GM23338 (cell line): ENCODE measurements around the gene RAVER1. TPM values are rescaled to one million over a fixed set of nuclear protein-coding genes. Genes with fewer than 3 reads are reported as not detected.

Experiments used
- ATAC-seq: fragments of 200-7000 bp; cut with Tn5 transposase; 3 replicates; pipeline ENCODE4 v1.9.1; 2020
- DNase-seq: peaks from one replicate; pipeline ENCODE4 v3.0.0-alpha.2; 2015; ENCODE audit warnings: low spot score
- H2AFZ ChIP-seq: fragments of 200-600 bp; sonication (generic); 2 replicates; pipeline ENCODE4 v1.8.0; 2016; ENCODE audit warnings: antibody characterized with exemption, mild to moderate bottlenecking, moderate library complexity
- H3F3A ChIP-seq: fragments of 200-600 bp; sonication (generic); replicated peaks from 2 replicates; pipeline ENCODE4 v1.8.0; 2017; ENCODE audit warnings: antibody characterized with exemption, mixed run types, low read depth
- H3K27ac ChIP-seq: fragments of 200-600 bp; sonication (generic); 2 replicates; pipeline ENCODE4 v1.6.1; 2016; ENCODE audit warnings: low read depth
- H3K27me3 ChIP-seq: fragments of 200-600 bp; sonication (generic); 2 replicates; pipeline ENCODE4 v1.8.0; 2016; ENCODE audit warnings: mild to moderate bottlenecking, mixed run types, moderate library complexity; ENCODE audit not compliant: insufficient read depth
- H3K36me3 ChIP-seq: fragments of 200-600 bp; sonication (generic); 2 replicates; pipeline ENCODE4 v1.8.0; 2016; ENCODE audit warnings: mild to moderate bottlenecking; ENCODE audit not compliant: insufficient read depth
- H3K4me1 ChIP-seq: fragments of 200-600 bp; sonication (generic); 2 replicates; pipeline ENCODE4 v1.8.0; 2016; ENCODE audit warnings: mild to moderate bottlenecking, moderate library complexity; ENCODE audit not compliant: insufficient read depth
- H3K4me2 ChIP-seq: fragments of 200-600 bp; sonication (generic); 2 replicates; pipeline ENCODE4 v1.7.1; 2017; ENCODE audit warnings: mixed run types
- H3K4me3 ChIP-seq: fragments of 200-600 bp; sonication (generic); 2 replicates; pipeline ENCODE4 v1.6.1; 2016; ENCODE audit warnings: mixed run types
- H3K79me2 ChIP-seq: fragments of 200-600 bp; sonication (generic); replicated peaks from 2 replicates; pipeline ENCODE4 v1.8.0; 2017; ENCODE audit warnings: mild to moderate bottlenecking; ENCODE audit not compliant: insufficient read depth
- H3K9me2 ChIP-seq: fragments of 200-600 bp; sonication (generic); 2 replicates; pipeline ENCODE4 v1.8.0; 2017; ENCODE audit not compliant: insufficient read depth
- H4K20me1 ChIP-seq: fragments of 200-600 bp; sonication (generic); replicated peaks from 2 replicates; pipeline ENCODE4 v1.8.0; 2017; ENCODE audit warnings: mild to moderate bottlenecking; ENCODE audit not compliant: insufficient read depth
- H3K27ac Mint-ChIP-seq: 2 replicates; pipeline ENCODE4 v1.8.0; 2020; ENCODE audit warnings: inconsistent platforms, mild to moderate bottlenecking, moderate library complexity, mixed read lengths
- H3K27me3 Mint-ChIP-seq: 3 replicates; pipeline ENCODE4 v1.8.0; 2022; ENCODE audit warnings: low read depth, mild to moderate bottlenecking, moderate library complexity, mixed read lengths, inconsistent platforms; ENCODE audit not compliant: insufficient read depth, poor library complexity
- H3K36me3 Mint-ChIP-seq: 3 replicates; pipeline ENCODE4 v1.8.0; 2021; ENCODE audit warnings: low read depth, mild to moderate bottlenecking, inconsistent platforms, moderate library complexity, mixed read lengths
- H3K4me1 Mint-ChIP-seq: 3 replicates; pipeline ENCODE4 v1.8.0; 2020; ENCODE audit warnings: mild to moderate bottlenecking, inconsistent platforms, mixed read lengths
- H3K4me3 Mint-ChIP-seq: 3 replicates; pipeline ENCODE4 v1.8.0; 2021; ENCODE audit warnings: moderate library complexity, mild to moderate bottlenecking, inconsistent platforms, mixed read lengths
- H3K9me3 Mint-ChIP-seq: 3 replicates; pipeline ENCODE4 v1.8.0; 2020; ENCODE audit warnings: moderate library complexity, mild to moderate bottlenecking, inconsistent platforms, mixed read lengths
- EZH2 ChIP-seq: fragments of 200-600 bp; sonication (generic); IDR thresholded peaks from one replicate; pipeline ENCODE4 v1.8.0; 2017; ENCODE audit warnings: antibody characterized with exemption, mild to moderate bottlenecking, low read depth; ENCODE audit not compliant: unreplicated experiment
- EZH2phosphoT487 ChIP-seq: fragments of 200-600 bp; sonication (generic); IDR thresholded peaks from one replicate; pipeline ENCODE4 v1.8.1; 2018; ENCODE audit warnings: antibody characterized with exemption; ENCODE audit not compliant: unreplicated experiment
- JUNB ChIP-seq: IDR thresholded peaks from one replicate; pipeline ENCODE4 v1.6.1; 2016; ENCODE audit warnings: antibody characterized with exemption; ENCODE audit not compliant: unreplicated experiment
- REST ChIP-seq: IDR thresholded peaks from one replicate; pipeline ENCODE4 v1.6.1; 2018; ENCODE audit warnings: antibody characterized with exemption; ENCODE audit not compliant: unreplicated experiment
- ZNF331 ChIP-seq: fragments of 250-450 bp; sonication (Bioruptor Pico); IDR thresholded peaks from 2 replicates; pipeline ENCODE4 v1.5.0; 2020; ENCODE audit warnings: low read depth, mild to moderate bottlenecking, moderate library complexity
- polyA plus RNA-seq: library from polyadenylated mRNA; unstranded; fragments of >200 nt; fragmentation: Nextera tagmentation; extraction: Ambion mirVana; gene quantifications from 2 replicates; pipeline ENCODE4 v1.2.1, GENCODE V29; 2016
- total RNA-seq: library from RNA; depleted of rRNA; stranded (reverse); fragments of >200 nt; shearing (Covaris generic); gene quantifications from 2 replicates; pipeline ENCODE4 v1.2.3, GENCODE V29; 2014
- TF ChIP-seq, protein P1 (sequence below): fragments of 250-450 bp; sonication (Bioruptor Pico); IDR thresholded peaks from 2 replicates; pipeline ENCODE4 v1.5.0; 2020; ENCODE audit warnings: mild to moderate bottlenecking, moderate library complexity

Gene RAVER1
- total and polyA plus RNA-seq, 2 experiments from 2014 or later: 25.5 to 88.3 TPM

- peaks cover 6% of the 10 kb centered on the region; the same call in 1 of the 2 replicates for H4K20me1 ChIP-seq
- peaks cover 4% of the 10 kb centered on the region; the same call in 2 of the 3 replicates for H3K4me1 Mint-ChIP-seq
- TF ChIP-seq, protein P1, sequence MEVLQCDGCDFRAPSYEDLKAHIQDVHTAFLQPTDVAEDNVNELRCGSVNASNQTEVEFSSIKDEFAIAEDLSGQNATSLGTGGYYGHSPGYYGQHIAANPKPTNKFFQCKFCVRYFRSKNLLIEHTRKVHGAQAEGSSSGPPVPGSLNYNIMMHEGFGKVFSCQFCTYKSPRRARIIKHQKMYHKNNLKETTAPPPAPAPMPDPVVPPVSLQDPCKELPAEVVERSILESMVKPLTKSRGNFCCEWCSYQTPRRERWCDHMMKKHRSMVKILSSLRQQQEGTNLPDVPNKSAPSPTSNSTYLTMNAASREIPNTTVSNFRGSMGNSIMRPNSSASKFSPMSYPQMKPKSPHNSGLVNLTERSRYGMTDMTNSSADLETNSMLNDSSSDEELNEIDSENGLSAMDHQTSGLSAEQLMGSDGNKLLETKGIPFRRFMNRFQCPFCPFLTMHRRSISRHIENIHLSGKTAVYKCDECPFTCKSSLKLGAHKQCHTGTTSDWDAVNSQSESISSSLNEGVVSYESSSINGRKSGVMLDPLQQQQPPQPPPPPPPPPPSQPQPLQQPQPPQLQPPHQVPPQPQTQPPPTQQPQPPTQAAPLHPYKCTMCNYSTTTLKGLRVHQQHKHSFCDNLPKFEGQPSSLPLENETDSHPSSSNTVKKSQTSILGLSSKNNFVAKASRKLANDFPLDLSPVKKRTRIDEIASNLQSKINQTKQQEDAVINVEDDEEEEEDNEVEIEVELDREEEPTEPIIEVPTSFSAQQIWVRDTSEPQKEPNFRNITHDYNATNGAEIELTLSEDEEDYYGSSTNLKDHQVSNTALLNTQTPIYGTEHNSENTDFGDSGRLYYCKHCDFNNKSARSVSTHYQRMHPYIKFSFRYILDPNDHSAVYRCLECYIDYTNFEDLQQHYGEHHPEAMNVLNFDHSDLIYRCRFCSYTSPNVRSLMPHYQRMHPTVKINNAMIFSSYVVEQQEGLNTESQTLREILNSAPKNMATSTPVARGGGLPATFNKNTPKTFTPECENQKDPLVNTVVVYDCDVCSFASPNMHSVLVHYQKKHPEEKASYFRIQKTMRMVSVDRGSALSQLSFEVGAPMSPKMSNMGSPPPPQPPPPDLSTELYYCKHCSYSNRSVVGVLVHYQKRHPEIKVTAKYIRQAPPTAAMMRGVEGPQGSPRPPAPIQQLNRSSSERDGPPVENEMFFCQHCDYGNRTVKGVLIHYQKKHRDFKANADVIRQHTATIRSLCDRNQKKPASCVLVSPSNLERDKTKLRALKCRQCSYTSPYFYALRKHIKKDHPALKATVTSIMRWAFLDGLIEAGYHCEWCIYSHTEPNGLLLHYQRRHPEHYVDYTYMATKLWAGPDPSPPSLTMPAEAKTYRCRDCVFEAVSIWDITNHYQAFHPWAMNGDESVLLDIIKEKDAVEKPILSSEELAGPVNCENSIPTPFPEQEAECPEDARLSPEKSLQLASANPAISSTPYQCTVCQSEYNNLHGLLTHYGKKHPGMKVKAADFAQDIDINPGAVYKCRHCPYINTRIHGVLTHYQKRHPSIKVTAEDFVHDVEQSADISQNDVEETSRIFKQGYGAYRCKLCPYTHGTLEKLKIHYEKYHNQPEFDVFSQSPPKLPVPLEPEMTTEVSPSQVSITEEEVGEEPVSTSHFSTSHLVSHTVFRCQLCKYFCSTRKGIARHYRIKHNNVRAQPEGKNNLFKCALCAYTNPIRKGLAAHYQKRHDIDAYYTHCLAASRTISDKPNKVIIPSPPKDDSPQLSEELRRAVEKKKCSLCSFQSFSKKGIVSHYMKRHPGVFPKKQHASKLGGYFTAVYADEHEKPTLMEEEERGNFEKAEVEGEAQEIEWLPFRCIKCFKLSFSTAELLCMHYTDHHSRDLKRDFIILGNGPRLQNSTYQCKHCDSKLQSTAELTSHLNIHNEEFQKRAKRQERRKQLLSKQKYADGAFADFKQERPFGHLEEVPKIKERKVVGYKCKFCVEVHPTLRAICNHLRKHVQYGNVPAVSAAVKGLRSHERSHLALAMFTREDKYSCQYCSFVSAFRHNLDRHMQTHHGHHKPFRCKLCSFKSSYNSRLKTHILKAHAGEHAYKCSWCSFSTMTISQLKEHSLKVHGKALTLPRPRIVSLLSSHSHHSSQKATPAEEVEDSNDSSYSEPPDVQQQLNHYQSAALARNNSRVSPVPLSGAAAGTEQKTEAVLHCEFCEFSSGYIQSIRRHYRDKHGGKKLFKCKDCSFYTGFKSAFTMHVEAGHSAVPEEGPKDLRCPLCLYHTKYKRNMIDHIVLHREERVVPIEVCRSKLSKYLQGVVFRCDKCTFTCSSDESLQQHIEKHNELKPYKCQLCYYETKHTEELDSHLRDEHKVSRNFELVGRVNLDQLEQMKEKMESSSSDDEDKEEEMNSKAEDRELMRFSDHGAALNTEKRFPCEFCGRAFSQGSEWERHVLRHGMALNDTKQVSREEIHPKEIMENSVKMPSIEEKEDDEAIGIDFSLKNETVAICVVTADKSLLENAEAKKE (CRISPR knock-in tag): no peak
- TF ChIP-seq ZNF331 (no peak), EZH2 (no peak), JUNB (no peak), EZH2phosphoT487 (no peak), REST (no peak)
- peaks cover 34% of the 10 kb centered on the region for H3K27me3 ChIP-seq
- H3K4me1 ChIP-seq: peaks cover 4% of the 10 kb centered on the region; the same call in 1 of the 2 replicates
- no peak overlapping the region for H3K27ac ChIP-seq
- H3K4me2 ChIP-seq: no peak overlapping the region
- no peaks in the 10 kb centered on the region for H3K36me3 ChIP-seq
- H3K4me3 ChIP-seq: no peak overlapping the region
- H3K4me3 Mint-ChIP-seq: no peak overlapping the region
- H3F3A ChIP-seq: peaks cover 13% of the 10 kb centered on the region; the same call in 1 of the 2 replicates
- no peaks in the 10 kb centered on the region for H3K9me2 ChIP-seq
- no peak for ATAC-seq
- H2AFZ ChIP-seq: no peak overlapping the region
- H3K79me2 ChIP-seq: no peaks in the 10 kb centered on the region
- peaks cover 4% of the 10 kb centered on the region; the same call in 1 of the 3 replicates for H3K36me3 Mint-ChIP-seq
- no peaks in the 10 kb centered on the region for H3K9me3 Mint-ChIP-seq
- no peak for DNase-seq
- H3K27me3 Mint-ChIP-seq: peaks cover 30% of the 10 kb centered on the region
- H3K27ac Mint-ChIP-seq: no peak overlapping the region
Measured at GRCh38 chr19:10274589-10274988, 58.7 kb downstream of the RAVER1 start.
